ENCODE data around the gene VAV1.
"Not testable (repeated sequence)": the region's sequence is repeated elsewhere in the genome, so short reads cannot be mapped to it uniquely, and the experiment has no call there.

VAV1 gene

GRCh38 chr19:6769006-6769619 lies 3.4 kb upstream of the VAV1 start:
- DNase-seq (ENCODE audit: low read depth): peak; percentile 29
- TF ChIP-seq MYC (IDR thresholded peaks at IDR 0.05; ENCODE audit: low read depth, low read length) (no peak), CTCF (IDR thresholded peaks at IDR 0.05; ENCODE audit: low read depth, low read length) (peak; percentile 1)

GRCh38 chr19:6771648-6772027 lies 870 bp upstream of the VAV1 start:
- not testable (repeated sequence) for DNase-seq (ENCODE audit: low read depth); H3K4me3 ChIP-seq (ENCODE audit: low read depth, low read length)

More at GRCh38 chr19:6769006-6769619, 3.4 kb upstream of the VAV1 start:
- no peak overlapping the region for H3K4me3 ChIP-seq (ENCODE audit: low read depth, low read length)

GRCh38 chr19:6772866-6773322 lies 386 bp downstream of the VAV1 start:
- peak overlapping the region; percentile 70 for H3K4me3 ChIP-seq (ENCODE audit: low read depth, low read length)
- no peak for TF ChIP-seq MYC (IDR thresholded peaks at IDR 0.05; ENCODE audit: low read depth, low read length)
- TF ChIP-seq MAX (IDR thresholded peaks at IDR 0.05; ENCODE audit: low read depth, low read length): no peak
- TF ChIP-seq CTCF (IDR thresholded peaks at IDR 0.05; ENCODE audit: low read depth, low read length): no peak
- TF ChIP-seq POLR2A (IDR thresholded peaks at IDR 0.05; ENCODE audit: extremely low read depth, insufficient read length): no peak
- DNase-seq (ENCODE audit: low read depth): no peak

GRCh38 chr19:6773323-6773931 lies 919 bp downstream of the VAV1 start:
- H3K4me3 ChIP-seq (ENCODE audit: low read depth, low read length): peak overlapping the region; percentile 70
- TF ChIP-seq POLR2A (IDR thresholded peaks at IDR 0.05; ENCODE audit: extremely low read depth, insufficient read length) (peak; percentile 15), MAX (IDR thresholded peaks at IDR 0.05; ENCODE audit: low read depth, low read length) (peak; percentile 63), MYC (IDR thresholded peaks at IDR 0.05; ENCODE audit: low read depth, low read length) (peak; percentile 62; the same call in 1 of the 2 replicates), CTCF (IDR thresholded peaks at IDR 0.05; ENCODE audit: low read depth, low read length) (no peak)
- peak; percentile 79 for DNase-seq (ENCODE audit: low read depth)

- no peak overlapping the region for H3K4me3 ChIP-seq (ENCODE audit: low read depth, low read length)
- TF ChIP-seq CTCF (IDR thresholded peaks at IDR 0.05; ENCODE audit: low read depth, low read length): no peak
- no peak for TF ChIP-seq MYC (IDR thresholded peaks at IDR 0.05; ENCODE audit: low read depth, low read length)
- TF ChIP-seq POLR2A (IDR thresholded peaks at IDR 0.05; ENCODE audit: extremely low read depth, insufficient read length): no peak
- no peak for TF ChIP-seq MAX (IDR thresholded peaks at IDR 0.05; ENCODE audit: low read depth, low read length)
- peak; percentile 39 for DNase-seq (ENCODE audit: low read depth)
Observed at GRCh38 chr19:6774821-6775707, 2.6 kb downstream of the VAV1 start.

- DNase-seq (ENCODE audit: low read depth); H3K4me3 ChIP-seq (ENCODE audit: low read depth, low read length): not testable (repeated sequence)
Observed at GRCh38 chr19:6776045-6776444, 3.5 kb downstream of the VAV1 start.
